A673 (cell line): ENCODE measurements around the gene ITIH1.

Experiments
- CTCF ChIP-seq: fragments of 300-800, 200-600 bp; sonication (generic); conservative IDR thresholded peaks from 2 replicates; pipeline ENCODE4 v1.5.1; 2017; ENCODE audit warnings: low read depth, mild to moderate bottlenecking, antibody characterized with exemption, low read length, moderate library complexity, mixed read lengths
- EZH2 ChIP-seq: fragments of 200-600 bp; sonication (generic); IDR thresholded peaks from 2 replicates; pipeline ENCODE4 v1.6.1; 2017; ENCODE audit warnings: borderline replicate concordance, low read depth, mild to moderate bottlenecking, mixed read lengths, antibody characterized with exemption, low read length; ENCODE audit not compliant: poor library complexity, severe bottlenecking

- TF ChIP-seq CTCF, result no peak
- no peak for TF ChIP-seq EZH2
Measured at GRCh38 chr3:52731590-52731989, 45.8 kb upstream of the ITIH1 start.
